Right ventricle myocardium superior (tissue), 1 donor: Measurements from ENCODE around the gene CCDC181. TPM values are rescaled to one million over a fixed set of nuclear protein-coding genes. Genes with fewer than 3 reads are reported as not detected.
"Not testable (repeated sequence)": the region's sequence is repeated elsewhere in the genome, so short reads cannot be mapped to it uniquely, and the experiment has no call there.

ENCODE experiments used
- ATAC-seq: fragments of 200-7000 bp; cut with Tn5 transposase; one replicate; pipeline ENCODE4 v1.9.1; 2020; ENCODE audit warnings: mild to moderate bottlenecking; ENCODE audit not compliant: poor library complexity
- DNase-seq: peaks from one replicate; pipeline ENCODE4 v3.0.0-alpha.2; 2020
- intact Hi-C: fragments of 100-400 bp; cut with DNase I; formaldehyde crosslinking; loops from one replicate; pipeline ENCODE4 v1.11.2; 2022
- total RNA-seq: library from RNA; stranded (reverse); fragmentation: NEBNext Ultra II Directional; extraction: Animal tissue kit (Norgen Biotek cat#: 25700); gene quantifications from one replicate; pipeline ENCODE4 v1.2.1, GENCODE V29; 2021
- donor health status: DM: no; HTN: yes; CAD: no; lungs with severe emphysema.

CCDC181 gene
- total RNA-seq, 1 donor from 2014 or later = 0.56 TPM

GRCh38 chr1:169421309-169421708 is 6.0 kb downstream of the CCDC181 start:
- intact Hi-C loops = no loop called here
- DNase-seq (no peak), ATAC-seq (no peak)

- intact Hi-C loops = no loop called here
- DNase-seq (no peak), ATAC-seq (no peak)
Measured at GRCh38 chr1:169414952-169415351, 12.3 kb downstream of the CCDC181 start.

- ATAC-seq, intact Hi-C loops: not testable (repeated sequence)
Measured at GRCh38 chr1:169408340-169408739, 18.9 kb downstream of the CCDC181 start.

GRCh38 chr1:169402578-169402977 is 24.7 kb downstream of the CCDC181 start:
- DNase-seq, ATAC-seq, intact Hi-C loops: not testable (repeated sequence)

More at GRCh38 chr1:169408340-169408739, 18.9 kb downstream of the CCDC181 start:
- DNase-seq = not testable (repeated sequence)

- DNase-seq (no peak), ATAC-seq (no peak)
- intact Hi-C loops = no loop called here
Measured at GRCh38 chr1:169395955-169396354, 31.3 kb downstream of the CCDC181 start.

- intact Hi-C loops = no loop called here
- no peak for DNase-seq
- no peak for ATAC-seq
Measured at GRCh38 chr1:169392406-169392805, 34.9 kb downstream of the CCDC181 start.

GRCh38 chr1:169390303-169390702 is 37.0 kb downstream of the CCDC181 start:
- intact Hi-C loops = no loop called here
- DNase-seq (no peak), ATAC-seq (no peak)

- DNase-seq = no peak
- no peak for ATAC-seq
- intact Hi-C loops = no loop called here
Measured at GRCh38 chr1:169387399-169387798, 39.9 kb downstream of the CCDC181 start.

GRCh38 chr1:169383449-169383848 is 43.8 kb downstream of the CCDC181 start:
- intact Hi-C loops = no loop called here
- ATAC-seq (no peak), DNase-seq (no peak)

GRCh38 chr1:169381162-169381561 is 46.1 kb downstream of the CCDC181 start:
- DNase-seq = no peak
- ATAC-seq = no peak
- intact Hi-C loops = no loop called here

- intact Hi-C loops = no loop called here
- ATAC-seq = no peak
- DNase-seq = no peak
Measured at GRCh38 chr1:169371404-169371803, 55.9 kb downstream of the CCDC181 start.

GRCh38 chr1:169368406-169368769 is 58.9 kb downstream of the CCDC181 start:
- ATAC-seq (no peak), DNase-seq (no peak)
- intact Hi-C loops = no loop called here

GRCh38 chr1:169367686-169368405 is 59.4 kb downstream of the CCDC181 start, which contains the start of the genes BLZF1 and NME7:
TSS of gene BLZF1 (plus strand) at chr1:169368195. CDS start at chr1:169369523, 1,328 bp downstream.
TSS of gene NME7 (minus strand) at chr1:169367797. CDS start at chr1:169367710, 87 bp downstream.
- DNase-seq (peak; percentile 98), ATAC-seq (peak; percentile 100)
- intact Hi-C loops = no loop called here

- intact Hi-C loops = no loop called here
- ATAC-seq = peak; percentile 41
- peak; percentile 34 for DNase-seq
Measured at GRCh38 chr1:169367096-169367685, 60.1 kb downstream of the CCDC181 start.

GRCh38 chr1:169364948-169365347 is 62.3 kb downstream of the CCDC181 start:
- intact Hi-C loops = no loop called here
- no peak for DNase-seq
- no peak for ATAC-seq

- DNase-seq = no peak
- ATAC-seq = no peak
- intact Hi-C loops = no loop called here
Measured at GRCh38 chr1:169363046-169363730, 64.1 kb downstream of the CCDC181 start.

GRCh38 chr1:169361281-169361680 is 66.0 kb downstream of the CCDC181 start:
- intact Hi-C loops = no loop called here
- no peak for ATAC-seq
- no peak for DNase-seq

- intact Hi-C loops = no loop called here
- DNase-seq (no peak), ATAC-seq (no peak)
Measured at GRCh38 chr1:169360415-169360814, 66.9 kb downstream of the CCDC181 start.

- ATAC-seq = no peak
- intact Hi-C loops = loop anchor here (5.0 kb wide), 2 partner anchors 746 to 1006 kb away; no protein-coding TSS in a partner anchor
- DNase-seq = no peak
Measured at GRCh38 chr1:169348383-169349036, 78.8 kb downstream of the CCDC181 start.
